ENCODE measurements around the gene ARNT2. TPM values are rescaled to one million over a fixed set of nuclear protein-coding genes. Genes with fewer than 3 reads are reported as not detected.

Gene ARNT2
- total and polyA plus RNA-seq, 10 of the 15 experiments (the other 5 are each of a cell fraction or from before 2014, with no cell fraction given), result 0.07 to 0.49 (median 0.09) TPM; not detected in 6

- Histone ChIP-seq H3K4me2 (ENCODE audit: control insufficient read depth, insufficient read depth) (no peak overlapping the region), H3K9me3 (replicated peaks; ENCODE audit: control insufficient read depth, insufficient read depth, low read length) (no peaks in the 10 kb centered on the region), H4K20me1 (ENCODE audit: control insufficient read depth, insufficient read depth) (no peaks in the 10 kb centered on the region), H3K4me1 (ENCODE audit: control insufficient read depth, insufficient read depth, low read length) (no peaks in the 10 kb centered on the region), H3K4me3 (no peak overlapping the region), H3K79me2 (ENCODE audit: control insufficient read depth, insufficient read depth, low read length) (no peaks in the 10 kb centered on the region), H3K36me3 (ENCODE audit: control insufficient read depth in 2 of 2, insufficient read depth in 2 of 2, low read length in 1 of 2) (no peaks in the 10 kb centered on the region), H3K27me3 (replicated peaks in 1 of 2; ENCODE audit: control insufficient read depth in 2 of 2, insufficient read depth in 2 of 2, low read length in 1 of 2) (no peaks in the 10 kb centered on the region; a peak in 2 of 4 replicates), H3K9ac (ENCODE audit: control insufficient read depth, insufficient read depth, low read length) (no peak overlapping the region), H2AFZ (ENCODE audit: control insufficient read depth, low read depth, low read length) (peak overlapping the region; percentile 4; the same call in 1 of the 2 replicates), H3K27ac (ENCODE audit: control insufficient read depth, insufficient read depth) (no peak overlapping the region)
- DNase-seq (ENCODE audit: low read depth, low spot score), result no peak
- no peak for TF ChIP-seq JUND (IDR thresholded peaks at IDR 0.05; ENCODE audit: low read depth, low read length)
- TF ChIP-seq HDAC2 (IDR thresholded peaks at IDR 0.05), result no peak
- TF ChIP-seq MTA2 (IDR thresholded peaks at IDR 0.05; ENCODE audit: low read depth), result no peak
- no peak for TF ChIP-seq IRF3 (IDR thresholded peaks at IDR 0.05)
- no peak for TF ChIP-seq SMARCA5 (IDR thresholded peaks at IDR 0.05)
- in situ Hi-C loops (cut with MboI) (no loop called here), intact Hi-C loops (cut with micrococcal nuclease; ENCODE audit: unreplicated experiment) (no loop called here)
- WGBS (ENCODE audit: insufficient coverage, insufficient replicate concordance, low lambda C conversion rate, missing lambda C conversion rate), result 4% methylated on average over 3 of the region's 3 CpGs
- ChIA-PET POLR2A (no interaction called here), CTCF (interaction anchor here (1.0 to 1.2 kb wide), 2 partner anchors 20 to 191 kb away, joined by 3 to 4 read pairs; no protein-coding TSS in a partner anchor), RAD21 (ENCODE audit: unreplicated experiment) (no interaction called here), SMC1A (ENCODE audit: uncharacterized antibody, unreplicated experiment) (interaction anchor here (1.0 kb wide), 1 partner anchor 191 kb away, joined by 3 read pairs; no protein-coding TSS in a partner anchor)
- peak; percentile 51 for ATAC-seq
- BruUV-seq (replicated peaks), result no TSS peak
- no peak for FAIRE-seq
Measured at GRCh38 chr15:80584973-80585525, 180.9 kb downstream of the ARNT2 start.

- no peak for FAIRE-seq
- CTCF ChIA-PET, result interaction anchor here (0.6 to 1.0 kb wide), 2 partner anchors 109 to 191 kb away, joined by 3 to 4 read pairs; partner anchors contain the start of gene ABHD17C
- in situ Hi-C loops (cut with MboI), result no loop called here
Measured at GRCh38 chr15:80585544-80586018, 181.4 kb downstream of the ARNT2 start.

More at GRCh38 chr15:80585544-80586018, 181.4 kb downstream of the ARNT2 start:
- H2AFZ ChIP-seq (ENCODE audit: control insufficient read depth, low read depth, low read length), result no peak overlapping the region
- no peak overlapping the region for H3K9ac ChIP-seq (ENCODE audit: control insufficient read depth, insufficient read depth, low read length)
- peak; percentile 25; the same call in 2 of the 3 replicates for ATAC-seq
- ChIA-PET RAD21 (ENCODE audit: unreplicated experiment) (no interaction called here), POLR2A (no interaction called here), SMC1A (ENCODE audit: uncharacterized antibody, unreplicated experiment) (interaction anchor here (1.0 kb wide), 1 partner anchor 190 kb away, joined by 3 read pairs; no protein-coding TSS in a partner anchor)
- H3K79me2 ChIP-seq (ENCODE audit: control insufficient read depth, insufficient read depth, low read length), result no peaks in the 10 kb centered on the region
- no peak overlapping the region for H3K27ac ChIP-seq (ENCODE audit: control insufficient read depth, insufficient read depth)
- H3K4me2 ChIP-seq (ENCODE audit: control insufficient read depth, insufficient read depth), result no peak overlapping the region
- 43% methylated on average over 6 of the region's 6 CpGs for WGBS (ENCODE audit: insufficient coverage, insufficient replicate concordance, low lambda C conversion rate, missing lambda C conversion rate)
- H4K20me1 ChIP-seq (ENCODE audit: control insufficient read depth, insufficient read depth), result no peaks in the 10 kb centered on the region
- H3K27me3 ChIP-seq (replicated peaks in 1 of 2; ENCODE audit: control insufficient read depth in 2 of 2, insufficient read depth in 2 of 2, low read length in 1 of 2), result no peaks in the 10 kb centered on the region; a peak in 2 of 4 replicates
- no TSS peak for BruUV-seq (replicated peaks)
- no peaks in the 10 kb centered on the region for H3K36me3 ChIP-seq (ENCODE audit: control insufficient read depth in 2 of 2, insufficient read depth in 2 of 2, low read length in 1 of 2)
- H3K4me3 ChIP-seq, result no peak overlapping the region
- intact Hi-C loops (cut with micrococcal nuclease; ENCODE audit: unreplicated experiment), result no loop called here
- TF ChIP-seq LARP7 (IDR thresholded peaks at IDR 0.05) (no peak), MXI1 (IDR thresholded peaks at IDR 0.05; ENCODE audit: low read depth, low read length) (no peak)
- no peaks in the 10 kb centered on the region for H3K4me1 ChIP-seq (ENCODE audit: control insufficient read depth, insufficient read depth, low read length)
- H3K9me3 ChIP-seq (replicated peaks; ENCODE audit: control insufficient read depth, insufficient read depth, low read length), result no peaks in the 10 kb centered on the region
- no peak for DNase-seq (ENCODE audit: low read depth, low spot score)

All from GM12878 (cell line).